CD1c-positive myeloid dendritic cell (primary cell): ENCODE data around the gene RPS6KA2.

Source experiments
- DNase-seq: peaks from one replicate; pipeline ENCODE4 v3.0.0-alpha.2; 2016; ENCODE audit errors: extremely low spot score

Gene RPS6KA2

DNA sequence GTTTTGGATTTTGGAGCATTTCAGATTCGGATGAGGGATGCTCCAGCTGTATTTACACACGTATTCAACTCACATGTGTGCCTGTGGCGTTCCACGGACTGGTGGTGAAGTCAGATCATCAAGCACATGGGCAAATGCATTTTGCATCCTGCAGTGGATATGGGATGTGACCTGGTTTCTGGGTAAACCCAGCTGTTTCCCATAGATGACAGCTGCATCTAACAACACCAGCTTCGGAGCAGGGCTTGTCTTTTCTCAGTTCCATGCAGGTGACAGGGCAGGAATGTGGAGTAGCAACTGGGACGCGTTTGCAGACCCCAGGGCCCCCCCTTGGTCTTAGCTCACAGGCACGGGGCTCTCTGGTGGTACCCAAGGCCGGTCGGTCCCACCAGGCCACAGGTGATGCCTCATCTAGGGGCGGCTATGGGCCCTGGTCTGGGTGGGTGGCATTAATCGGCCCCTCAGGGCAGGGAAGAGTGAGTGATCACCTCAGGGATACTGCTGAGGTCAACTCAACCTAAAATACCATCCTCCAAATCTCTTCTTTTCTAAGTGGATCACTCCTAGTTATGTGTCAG, 123.8 kb downstream of the RPS6KA2 start:
- no peak for DNase-seq

DNA sequence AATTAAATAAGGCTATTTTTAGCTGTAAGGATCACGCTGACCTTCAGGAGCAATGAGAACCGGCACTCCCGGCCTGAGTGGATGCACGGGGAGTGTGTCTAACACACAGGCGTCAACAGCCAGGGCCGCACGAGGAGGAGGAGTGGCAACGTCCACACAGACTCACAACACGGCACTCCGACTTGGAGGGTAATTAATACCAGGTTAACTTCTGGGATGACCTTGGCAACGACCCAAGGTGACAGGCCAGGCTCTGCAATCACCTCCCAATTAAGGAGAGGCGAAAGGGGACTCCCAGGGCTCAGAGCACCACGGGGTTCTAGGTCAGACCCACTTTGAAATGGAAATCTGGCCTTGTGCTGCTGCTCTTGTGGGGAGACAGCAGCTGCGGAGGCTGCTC, 124.6 kb downstream of the RPS6KA2 start:
- DNase-seq = no peak

DNA sequence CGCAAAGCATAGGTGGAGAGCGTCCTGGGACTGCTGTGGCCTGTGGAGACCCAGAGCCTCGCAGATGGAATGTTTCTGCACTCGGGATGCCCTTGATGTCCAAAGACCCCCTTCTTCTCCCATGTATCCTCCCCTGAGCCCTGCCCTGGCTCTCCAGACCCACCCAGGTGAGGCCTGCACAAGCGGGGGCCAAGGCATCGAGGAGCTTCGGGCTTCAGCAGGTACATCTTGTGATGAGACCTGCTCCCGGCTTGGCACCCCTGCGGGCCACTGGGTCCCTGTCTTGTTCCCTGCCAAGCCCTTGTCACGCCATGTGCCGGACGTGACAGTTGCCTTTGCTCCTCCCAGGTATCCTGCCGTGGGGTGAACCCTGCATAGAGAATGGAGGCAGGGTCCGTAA, 125.8 kb downstream of the RPS6KA2 start:
- no peak for DNase-seq

DNA sequence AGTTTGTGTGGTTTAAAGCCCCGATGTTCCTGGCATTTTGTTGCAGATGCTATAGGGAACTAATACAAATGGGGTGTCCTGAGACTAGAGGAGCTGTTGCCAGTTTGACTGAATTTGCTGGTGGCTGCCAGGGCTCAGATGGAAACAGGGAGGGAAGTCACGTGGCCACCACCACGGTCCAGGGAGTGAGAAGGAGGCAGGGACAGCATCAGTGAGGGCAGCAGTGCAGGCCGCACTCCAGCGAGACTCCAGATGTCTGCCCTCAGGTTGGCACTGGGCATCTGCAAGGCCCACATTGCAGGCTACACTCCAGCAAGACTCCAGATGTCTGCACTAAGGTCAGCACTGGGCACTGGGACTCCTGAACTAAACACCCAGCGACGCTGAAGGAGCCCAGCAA, 126.8 kb downstream of the RPS6KA2 start:
- DNase-seq = no peak

DNA sequence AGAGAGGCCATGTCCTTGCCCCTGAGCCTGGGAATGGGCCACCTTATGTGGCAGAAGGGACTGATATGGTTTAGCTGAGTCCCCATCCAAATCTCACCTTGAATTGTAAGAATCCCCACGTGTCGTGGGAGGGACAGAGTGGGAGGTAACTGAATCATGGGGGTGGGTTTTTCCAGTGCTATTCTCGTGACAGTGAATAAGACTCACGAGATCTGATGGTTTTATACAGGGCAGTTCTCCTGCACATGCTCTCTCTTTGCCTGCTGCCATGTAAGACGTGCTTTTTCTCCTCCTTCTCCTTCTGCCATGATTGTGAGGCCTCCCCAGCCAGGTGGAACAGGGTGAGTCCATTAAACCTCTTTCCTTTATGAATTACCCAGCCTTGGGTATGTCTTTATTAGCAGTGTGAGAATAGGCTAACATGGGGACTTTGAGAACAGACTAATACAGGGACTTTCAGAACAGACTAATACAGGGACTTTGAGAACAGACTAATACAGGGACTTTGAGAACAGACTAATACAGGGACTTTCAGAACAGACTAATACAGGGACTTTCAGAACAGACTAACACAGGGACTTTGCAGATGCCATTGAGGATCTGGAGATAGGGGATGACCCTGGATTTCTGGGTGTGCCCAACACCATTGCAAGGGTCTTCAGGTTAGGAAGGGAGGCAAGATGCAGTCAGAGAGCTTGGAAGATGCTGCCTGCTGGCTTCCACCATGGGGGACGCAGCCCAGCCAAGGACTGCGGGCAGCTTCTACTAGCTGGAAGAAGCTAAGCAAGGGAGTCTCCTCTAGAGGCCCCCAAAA, 127.5 kb downstream of the RPS6KA2 start:
- no peak for DNase-seq

DNA sequence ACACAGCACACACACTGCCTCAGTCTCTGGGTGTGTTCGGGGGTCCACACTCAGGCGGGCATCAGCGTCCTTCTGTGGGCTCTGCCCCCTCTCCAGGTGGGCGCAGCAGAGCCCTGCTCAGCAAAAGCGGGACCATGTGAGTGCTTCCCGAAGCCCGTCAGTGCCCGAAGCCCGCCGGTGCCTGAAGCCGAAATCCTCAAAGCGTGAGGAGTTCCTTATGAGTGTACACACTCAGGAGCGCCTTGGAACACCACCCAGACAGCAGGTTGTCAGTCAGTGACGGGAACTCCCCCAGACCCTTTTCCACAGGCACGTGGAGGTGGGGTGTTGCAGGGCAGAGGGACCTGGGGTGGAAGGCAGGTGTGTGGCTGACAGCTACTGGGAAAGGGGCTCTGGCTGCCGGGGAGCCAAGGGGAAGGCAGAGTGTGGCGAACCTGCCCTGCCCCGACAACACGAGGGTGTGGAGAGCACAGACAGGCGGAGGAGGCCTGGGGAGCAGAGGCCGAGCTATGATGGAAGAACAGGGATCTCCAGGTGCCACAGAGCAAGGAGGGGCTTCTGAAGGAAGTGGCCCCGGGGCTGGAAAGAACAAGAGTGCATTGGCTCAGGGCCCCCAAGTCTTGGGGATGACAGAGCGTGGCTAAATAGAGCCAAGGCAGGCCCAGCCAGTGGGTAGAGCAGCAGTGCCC, 128.2 kb downstream of the RPS6KA2 start:
- DNase-seq = no peak

DNA sequence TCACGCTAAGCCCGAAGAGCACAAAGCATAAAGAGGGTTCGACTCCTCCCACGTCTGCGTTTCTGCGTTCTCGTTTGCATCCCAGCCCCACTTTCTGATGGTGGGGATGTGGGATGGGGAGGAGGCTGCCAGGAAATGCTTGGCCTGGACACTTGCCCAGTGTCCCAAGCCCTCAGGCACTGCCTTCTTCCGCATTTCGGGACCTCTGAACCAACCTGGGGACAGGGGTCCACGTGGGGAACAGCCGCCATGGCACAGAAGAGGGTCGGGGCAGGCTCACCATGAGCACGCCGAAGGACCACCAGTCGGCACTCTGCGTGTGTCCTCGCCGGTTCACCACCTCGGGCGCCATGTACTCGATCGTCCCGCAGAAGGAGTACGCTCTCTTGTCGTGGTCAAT, 128.8 kb downstream of the RPS6KA2 start:
- no peak for DNase-seq

DNA sequence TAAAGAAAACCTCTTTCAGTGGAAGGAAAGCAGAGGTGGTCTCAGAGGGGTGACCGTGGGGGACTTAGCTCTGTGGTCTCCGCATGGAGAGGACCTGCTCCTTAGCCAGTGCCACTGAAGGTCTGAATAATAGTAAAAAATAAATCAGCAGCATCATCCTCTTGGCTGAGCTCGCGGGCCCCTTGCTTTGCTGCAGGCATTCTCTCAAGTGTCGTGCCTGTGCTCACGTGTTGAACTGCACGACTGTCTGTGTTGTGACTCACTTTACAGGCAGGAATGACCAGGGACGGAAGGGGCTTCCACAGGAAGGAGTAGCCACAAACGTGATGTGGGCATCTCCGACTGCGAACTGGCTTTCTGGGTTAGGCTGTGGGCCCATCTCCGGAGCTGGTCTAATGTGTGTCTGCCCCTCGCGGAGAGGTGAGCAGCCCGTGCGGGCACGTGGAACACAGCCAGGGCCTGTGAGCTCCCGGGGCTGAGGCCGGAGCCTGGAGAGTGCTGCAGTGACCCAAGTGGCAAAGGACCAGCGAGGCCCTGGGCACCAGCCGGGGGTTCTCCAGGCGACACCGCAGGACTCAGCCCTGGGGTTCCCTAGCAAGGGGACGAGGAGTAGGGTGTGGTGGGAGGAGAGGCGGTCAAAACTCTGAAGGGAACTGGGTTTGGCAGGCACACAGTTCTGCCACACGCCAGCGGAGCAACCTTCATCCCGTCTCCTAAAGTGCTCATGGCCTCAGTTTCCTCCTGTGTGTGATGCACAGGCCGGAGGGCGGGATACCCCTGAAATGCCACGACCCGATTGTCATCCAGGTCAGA, 129.8 kb downstream of the RPS6KA2 start:
- DNase-seq = no peak

DNA sequence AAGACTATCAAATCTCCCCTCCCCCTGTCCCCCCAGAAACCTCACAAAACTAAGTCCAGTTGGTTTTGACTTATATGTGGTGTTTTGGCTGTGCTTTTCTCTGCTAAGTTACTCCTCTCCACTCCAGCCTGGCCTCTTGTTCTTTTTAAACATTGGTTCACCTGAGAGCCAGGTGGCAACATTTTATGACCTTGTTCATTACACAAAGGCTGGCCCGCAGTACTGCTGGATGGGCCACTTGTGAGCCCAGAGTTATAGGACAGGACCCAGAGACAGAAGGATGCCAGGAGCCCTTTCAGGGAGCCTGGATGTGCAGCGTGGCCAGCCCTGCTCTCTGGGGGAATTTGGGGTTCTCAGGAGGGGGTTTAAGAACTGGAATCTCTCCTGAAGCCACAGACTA, 130.6 kb downstream of the RPS6KA2 start:
- DNase-seq = no peak

DNA sequence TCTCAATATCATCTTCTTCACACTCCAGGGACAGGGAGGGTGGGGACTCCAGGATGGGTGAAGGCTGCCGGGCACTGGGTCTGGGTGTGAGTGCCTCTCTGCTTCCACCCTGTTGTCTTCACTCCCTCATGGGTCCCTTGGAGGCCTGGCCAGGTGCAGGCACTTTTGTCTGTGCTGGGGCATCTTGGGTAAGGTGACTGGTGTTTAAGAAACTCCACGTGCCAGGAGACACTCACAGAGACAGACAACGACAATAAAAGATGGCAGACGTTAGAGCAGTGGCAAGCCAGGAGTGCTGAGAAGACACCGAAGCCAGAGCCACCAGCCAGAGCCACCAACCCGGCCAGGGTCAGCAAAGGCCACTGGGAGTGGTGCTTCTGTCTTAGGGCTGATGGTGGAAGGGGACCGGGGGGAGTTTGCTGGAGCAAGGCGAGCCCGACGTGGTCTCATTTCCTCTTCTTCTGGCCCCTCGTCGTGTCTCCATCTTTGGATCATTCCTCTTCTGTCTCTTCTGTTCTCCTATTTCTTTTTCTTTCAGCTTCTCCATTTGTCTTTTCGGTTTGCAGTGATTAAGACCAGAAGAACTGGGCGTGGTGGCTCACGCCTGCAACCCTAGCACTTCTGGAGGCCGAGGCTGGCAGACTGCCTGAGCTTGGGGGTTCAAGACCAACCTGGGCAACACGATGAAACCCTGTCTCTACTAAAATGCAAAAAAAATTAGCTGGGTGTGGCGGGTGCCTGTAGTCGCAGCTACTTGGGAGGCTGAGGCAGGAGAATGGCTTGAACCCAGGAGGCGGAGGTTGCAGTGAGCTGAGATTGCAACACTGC, 131.3 kb downstream of the RPS6KA2 start:
- no peak for DNase-seq

DNA sequence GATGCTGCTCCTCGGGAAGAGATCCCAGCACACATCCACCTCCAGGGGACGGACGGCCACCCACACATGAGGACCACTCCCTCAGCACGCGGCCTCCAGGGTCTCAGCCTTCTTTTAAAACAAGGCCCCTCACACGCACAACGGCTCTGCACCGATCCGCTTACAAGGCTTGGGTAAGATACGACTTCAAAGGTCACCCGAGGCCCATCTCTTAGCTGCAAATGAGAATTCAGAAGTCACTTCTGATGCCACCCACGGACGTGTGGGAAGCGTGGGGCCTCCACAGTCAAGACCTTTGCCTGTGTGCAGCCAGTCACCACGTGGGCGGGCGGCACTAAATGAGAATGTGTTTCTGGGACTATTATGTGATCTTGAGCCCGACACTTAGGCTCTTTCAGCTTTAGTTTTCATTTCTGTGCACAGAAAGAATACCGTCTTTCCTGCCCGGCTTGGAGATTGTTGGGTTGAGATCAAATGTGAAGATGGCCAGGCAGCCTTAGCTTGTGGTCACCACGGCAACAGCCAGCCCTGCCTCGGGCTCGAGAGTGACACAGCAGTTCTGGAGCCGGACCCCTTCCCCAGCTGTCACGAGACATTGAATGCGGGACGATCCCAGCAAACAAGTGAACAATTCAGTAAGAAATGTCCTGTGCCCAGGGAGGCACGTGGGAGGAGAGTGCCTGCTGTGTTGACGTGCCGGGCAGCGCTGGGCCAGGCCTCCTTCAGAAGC, 132.1 kb downstream of the RPS6KA2 start:
- no peak for DNase-seq

DNA sequence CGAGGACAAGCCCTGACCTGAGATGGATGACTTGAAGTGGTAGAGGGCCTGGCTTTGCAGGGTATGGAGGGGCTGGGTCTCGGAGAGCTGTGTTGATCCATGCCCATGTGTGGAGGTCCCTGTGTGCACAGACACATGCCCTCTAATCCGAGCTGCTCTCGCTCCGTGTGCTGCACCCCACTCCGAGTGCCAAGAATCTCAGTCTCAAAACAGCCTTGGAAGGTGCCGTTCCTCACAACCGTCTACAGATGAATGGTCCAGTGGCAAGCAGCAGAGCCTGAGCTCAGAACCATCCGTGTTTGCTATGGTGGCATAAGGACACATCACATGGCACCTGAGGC, 133.0 kb downstream of the RPS6KA2 start:
- DNase-seq = no peak

DNA sequence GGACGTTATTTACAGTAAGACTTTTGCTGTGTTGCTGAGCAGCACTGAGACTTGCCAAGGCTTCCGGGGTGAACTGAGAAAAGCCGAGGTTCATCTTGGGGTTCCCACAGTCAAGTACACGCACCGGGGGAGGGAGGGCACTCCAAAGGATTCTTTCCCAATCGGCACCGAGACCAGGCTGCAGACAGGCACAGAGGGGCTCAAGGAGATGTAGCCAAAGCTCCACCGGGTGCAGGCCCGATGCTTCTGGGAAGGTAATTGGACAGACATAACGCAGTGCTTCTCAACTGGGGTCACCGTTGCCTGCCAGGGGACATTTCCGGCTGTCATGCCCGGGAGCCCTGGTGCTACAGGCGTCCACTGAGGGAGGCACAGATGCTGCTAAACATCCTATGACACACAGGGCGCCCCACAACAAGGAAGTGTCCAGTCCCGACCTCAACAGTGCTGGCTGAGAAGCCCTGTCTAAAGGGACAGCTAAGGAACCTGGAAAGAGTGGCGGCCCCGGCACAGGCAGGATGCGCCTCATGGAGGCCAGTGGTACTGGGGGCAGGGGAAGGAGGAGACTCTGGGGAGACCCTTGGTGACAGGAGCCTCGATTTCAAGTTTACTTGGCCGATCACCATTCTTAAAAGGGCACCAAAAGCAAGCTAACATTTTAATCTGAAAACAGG, 133.5 kb downstream of the RPS6KA2 start:
- DNase-seq = no peak

DNA sequence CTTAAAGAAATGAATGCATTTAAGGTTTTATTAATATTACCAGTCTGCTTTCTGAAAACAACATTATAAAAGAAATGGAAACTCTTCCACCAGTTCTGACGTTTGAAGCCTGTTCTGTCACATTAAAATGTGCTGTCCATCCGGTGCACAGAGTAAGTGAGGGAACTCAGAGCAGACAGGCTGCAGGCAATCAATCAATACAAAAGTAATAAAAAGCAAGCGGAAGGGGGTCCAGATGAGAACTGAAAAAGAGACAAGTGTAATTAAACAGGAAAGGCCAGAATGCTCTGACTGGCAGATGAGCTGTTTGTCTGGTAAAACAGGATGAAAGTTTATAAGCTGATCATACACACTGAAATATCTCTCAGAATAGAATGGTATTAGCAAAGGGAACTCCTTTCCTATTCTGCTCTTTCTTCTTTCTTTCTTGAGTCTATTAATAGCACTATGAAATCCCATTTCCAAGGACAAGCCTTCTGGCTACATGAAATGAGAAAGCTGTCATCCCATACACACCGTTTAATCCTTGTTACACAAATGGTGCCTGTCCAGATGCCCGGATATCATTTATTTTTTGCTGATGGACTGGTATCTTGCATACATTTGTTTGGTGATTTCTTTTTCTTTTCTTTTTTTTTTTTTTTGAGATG, 134.8 kb downstream of the RPS6KA2 start:
- no peak for DNase-seq

DNA sequence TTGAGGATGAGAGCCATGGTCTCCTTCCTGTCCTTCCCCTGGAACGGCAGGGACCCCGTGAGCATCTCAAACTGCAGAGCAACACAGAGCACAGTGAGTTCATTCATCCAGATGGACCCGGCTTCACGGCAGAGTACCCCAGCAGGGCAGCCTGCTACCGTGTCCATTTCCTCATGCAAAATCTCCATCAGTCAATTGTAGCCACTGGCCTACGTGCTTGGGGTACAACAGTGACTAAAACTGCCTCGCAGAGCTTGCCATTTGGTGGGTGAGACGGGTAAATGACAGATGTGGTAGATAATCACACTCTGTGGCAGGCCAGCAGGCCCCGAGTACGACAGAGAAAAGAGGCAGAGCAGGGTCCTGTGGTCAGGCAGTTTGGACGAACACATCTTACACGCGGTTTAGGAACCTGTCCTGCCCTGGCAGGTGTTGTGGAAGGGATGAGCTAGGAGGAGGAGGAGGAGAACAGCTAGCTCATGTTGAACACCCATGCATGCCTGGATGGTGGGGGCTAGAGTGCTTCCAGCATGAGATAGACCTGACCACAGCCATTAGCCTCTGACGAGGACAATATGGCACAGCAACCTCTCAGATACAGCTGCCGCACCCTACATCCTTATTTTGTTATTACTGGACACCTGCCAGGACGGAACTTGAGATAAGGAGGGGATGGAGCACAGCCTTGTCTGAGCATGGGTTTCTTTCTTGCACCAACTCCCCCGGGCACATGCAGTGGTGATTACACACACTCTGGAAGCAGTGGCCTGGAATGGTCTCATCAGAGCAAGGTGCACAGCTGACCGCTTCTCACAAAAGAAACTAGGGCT, 136.2 kb downstream of the RPS6KA2 start:
- DNase-seq = no peak

DNA sequence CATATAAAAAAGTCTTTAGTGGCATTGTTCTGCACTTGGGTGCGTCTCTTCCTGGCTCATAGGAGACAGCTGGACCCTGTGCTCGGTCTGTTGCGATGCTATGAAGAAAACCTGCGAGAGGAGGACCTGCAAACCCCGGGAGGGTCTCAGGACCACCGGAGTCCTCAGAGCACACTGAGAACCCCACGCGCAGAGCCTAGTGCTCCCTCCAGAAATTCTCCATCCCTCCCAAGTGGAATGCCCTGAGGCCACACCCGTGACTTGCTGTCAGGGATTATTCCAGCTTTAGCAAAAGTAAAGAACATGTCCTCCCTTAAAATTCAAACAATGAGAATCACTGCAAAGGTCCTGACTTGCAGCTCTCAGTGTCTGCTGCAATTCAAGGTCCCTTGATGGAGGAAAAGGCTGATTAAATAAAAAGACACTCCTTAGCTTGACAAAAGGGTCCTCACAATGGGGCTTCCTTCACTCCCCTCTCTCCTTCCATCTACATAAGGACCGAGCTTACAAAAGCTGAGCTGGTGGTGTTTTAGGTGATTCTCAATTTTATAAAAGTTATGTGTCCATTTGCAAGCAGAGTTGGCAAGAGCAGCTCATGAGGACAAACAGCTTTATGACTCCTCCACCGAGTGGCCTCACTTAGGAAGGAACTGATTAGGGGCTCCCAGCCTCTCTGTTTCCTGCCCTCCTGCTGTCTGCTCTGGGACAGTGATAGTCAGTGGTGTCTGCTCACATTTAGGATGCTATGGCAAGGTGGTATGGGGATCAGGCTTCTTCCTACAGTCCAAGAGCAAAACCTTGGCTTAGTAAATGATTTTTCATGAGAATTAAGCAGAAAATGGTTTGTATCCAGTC, 137.5 kb downstream of the RPS6KA2 start:
- no peak for DNase-seq

DNA sequence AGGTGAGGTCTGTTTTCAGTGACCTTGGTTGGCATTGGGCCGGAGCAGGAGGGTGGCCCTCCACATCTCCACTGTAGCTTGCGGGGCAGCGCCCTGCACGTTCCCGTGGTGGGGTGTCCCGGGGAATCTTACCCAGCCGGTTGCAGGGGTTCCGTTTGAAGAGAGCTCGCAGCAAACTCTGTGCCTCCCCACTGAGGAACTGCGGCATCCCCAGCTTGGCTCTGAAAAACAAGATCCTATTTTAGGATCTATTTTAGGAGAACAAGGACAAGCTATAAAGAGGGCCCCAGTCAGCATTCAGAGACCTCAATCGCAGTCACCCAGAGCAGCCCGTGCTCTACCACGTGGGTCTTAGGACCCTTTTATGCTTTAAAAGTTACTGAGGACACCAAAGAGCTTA, 138.3 kb downstream of the RPS6KA2 start:
- no peak for DNase-seq
